Stimulated activated CD4-positive, alpha-beta T cell treated with anti-CD3 and anti-CD28 coated beads, Interleukin-12 subunit alpha, Interleukin-12 subunit beta, amount 100 ng/mL, for 24 hours (primary cell): ENCODE results near the gene LCN10.

Experiments used
- DNase-seq, 2 experiments: peaks; one replicate each; pipeline ENCODE4 v3.0.0-alpha.2; 2020; ENCODE audit warnings: low read depth in 2 of 2

Gene LCN10

GRCh38 chr9:136700959-136701667 lies 41.6 kb downstream of the LCN10 start:
- peak; percentile 62 to 64 for DNase-seq

GRCh38 chr9:136700304-136700703 lies 42.4 kb downstream of the LCN10 start:
- no peak for DNase-seq

GRCh38 chr9:136698635-136699246 lies 44.0 kb downstream of the LCN10 start:
- no peak for DNase-seq

GRCh38 chr9:136697821-136698526 lies 44.8 kb downstream of the LCN10 start:
- no peak for DNase-seq

GRCh38 chr9:136697146-136697820 lies 45.5 kb downstream of the LCN10 start:
- DNase-seq = no peak

GRCh38 chr9:136696502-136696901 lies 46.2 kb downstream of the LCN10 start:
- DNase-seq = no peak

- no peak for DNase-seq
Observed at GRCh38 chr9:136695955-136696354, 46.8 kb downstream of the LCN10 start.

- no peak for DNase-seq
Observed at GRCh38 chr9:136695435-136695895, 47.3 kb downstream of the LCN10 start.

- DNase-seq = no peak
Observed at GRCh38 chr9:136694872-136695247, 47.9 kb downstream of the LCN10 start.

GRCh38 chr9:136694163-136694871 lies 48.4 kb downstream of the LCN10 start:
- peak in 1 of 2 experiments; percentile 28 for DNase-seq

- DNase-seq = no peak
Observed at GRCh38 chr9:136693490-136694162, 49.1 kb downstream of the LCN10 start.

- DNase-seq = no peak
Observed at GRCh38 chr9:136693135-136693489, 49.6 kb downstream of the LCN10 start.

- DNase-seq = no peak
Observed at GRCh38 chr9:136692185-136693134, 50.3 kb downstream of the LCN10 start.

- no peak for DNase-seq
Observed at GRCh38 chr9:136691316-136692184, 51.2 kb downstream of the LCN10 start.

GRCh38 chr9:136690806-136691261 lies 51.9 kb downstream of the LCN10 start:
- DNase-seq = no peak

GRCh38 chr9:136690104-136690805 lies 52.5 kb downstream of the LCN10 start:
- DNase-seq = no peak

- DNase-seq = no peak
Observed at GRCh38 chr9:136689108-136689460, 53.7 kb downstream of the LCN10 start.
